SK-N-SH (cell line): ENCODE data around the gene CERS6. TPM values are rescaled to one million over a fixed set of nuclear protein-coding genes. Genes with fewer than 3 reads are reported as not detected.

ENCODE experiments used
- EP300 ChIP-seq, 2 experiments: IDR thresholded peaks; 2 replicates each; pipeline versions ENCODE4 v1.4.0 to v1.6.1; 2012; ENCODE audit warnings: borderline replicate concordance in 1 of 2, low read depth in 1 of 2, low read length in 1 of 2
- EZH2phosphoT487 ChIP-seq: fragments of 200-600 bp; sonication (generic); IDR thresholded peaks from 2 replicates; pipeline ENCODE4 v1.6.1; 2017; ENCODE audit warnings: low read depth, mixed run types, mild to moderate bottlenecking, antibody characterized with exemption, moderate library complexity, borderline replicate concordance
- FOSL2 ChIP-seq: IDR thresholded peaks from 2 replicates; pipeline ENCODE4 v1.4.0; 2012; ENCODE audit warnings: low read depth, mild to moderate bottlenecking, moderate library complexity, borderline replicate concordance
- FOXJ3 ChIP-seq: sonication (generic); formaldehyde crosslinking; IDR thresholded peaks from 2 replicates; pipeline ENCODE4 v1.5.1; 2020; ENCODE audit warnings: mild to moderate bottlenecking, missing genetic modification reagents
- FOXM1 ChIP-seq: IDR thresholded peaks from 2 replicates; pipeline ENCODE4 v1.4.0; 2012; ENCODE audit warnings: low read depth, mild to moderate bottlenecking
- GABPA ChIP-seq: IDR thresholded peaks from 2 replicates; pipeline ENCODE4 v1.4.0; 2012; ENCODE audit warnings: low read depth, mild to moderate bottlenecking
- GATA2 ChIP-seq: sonication (generic); formaldehyde crosslinking; IDR thresholded peaks from 2 replicates; pipeline ENCODE4 v1.5.0; 2020; ENCODE audit warnings: mild to moderate bottlenecking, missing genetic modification reagents
- IRF3 ChIP-seq: fragments of 150-350 bp; IDR thresholded peaks from 2 replicates; pipeline ENCODE4 v1.6.1; 2016; ENCODE audit warnings: mild to moderate bottlenecking, low read depth, low read length
- MEF2A ChIP-seq: IDR thresholded peaks from 2 replicates; pipeline ENCODE4 v1.4.0; 2012; ENCODE audit warnings: low read depth, borderline replicate concordance
- MXI1 ChIP-seq: IDR thresholded peaks from 2 replicates; pipeline ENCODE4 v1.6.1; 2012; ENCODE audit warnings: mild to moderate bottlenecking, low read depth, low read length, improper control_type of control experiment
- NRF1 ChIP-seq: IDR thresholded peaks from 2 replicates; pipeline ENCODE4 v1.6.1; 2012; ENCODE audit warnings: low read depth, mild to moderate bottlenecking, low read length
- POLR2AphosphoS5 ChIP-seq: IDR thresholded peaks from 2 replicates; pipeline ENCODE4 v1.6.1; 2012; ENCODE audit warnings: low read depth, low read length
- RAD21 ChIP-seq: IDR thresholded peaks from 2 replicates; pipeline ENCODE4 v1.6.1; 2012; ENCODE audit warnings: mild to moderate bottlenecking, low read length
- RCOR1 ChIP-seq: fragments of 150-350 bp; IDR thresholded peaks from 2 replicates; pipeline ENCODE4 v1.6.1; 2017; ENCODE audit warnings: antibody characterized with exemption, low read length
- REST ChIP-seq: IDR thresholded peaks from 2 replicates; pipeline ENCODE4 v1.6.1; 2012; ENCODE audit warnings: mild to moderate bottlenecking, low read depth, low read length, moderate library complexity
- RFX5 ChIP-seq: IDR thresholded peaks from 2 replicates; pipeline ENCODE4 v1.6.1; 2012; ENCODE audit warnings: mild to moderate bottlenecking, improper control_type of control experiment, low read length
- RXRA ChIP-seq: IDR thresholded peaks from 2 replicates; pipeline ENCODE4 v1.4.0; 2012; ENCODE audit warnings: low read depth, mild to moderate bottlenecking, borderline replicate concordance
- SIN3A ChIP-seq: IDR thresholded peaks from 2 replicates; pipeline ENCODE4 v1.6.1; 2012; ENCODE audit warnings: low read depth, mild to moderate bottlenecking, low read length, moderate library complexity, borderline replicate concordance
- SMC3 ChIP-seq: IDR thresholded peaks from 2 replicates; pipeline ENCODE4 v1.6.1; 2012; ENCODE audit warnings: low read depth, low read length, improper control_type of control experiment
- TAF1 ChIP-seq: IDR thresholded peaks from 2 replicates; pipeline ENCODE4 v1.6.1; 2012; ENCODE audit warnings: low read depth, mild to moderate bottlenecking, low read length, moderate library complexity, borderline replicate concordance
- TCF12 ChIP-seq: IDR thresholded peaks from 2 replicates; pipeline ENCODE4 v1.4.0; 2012
- TEAD4 ChIP-seq: IDR thresholded peaks from 2 replicates; pipeline ENCODE4 v1.4.0; 2012; ENCODE audit warnings: mild to moderate bottlenecking, borderline replicate concordance; ENCODE audit not compliant: insufficient read depth
- USF2 ChIP-seq: fragments of 150-350 bp; IDR thresholded peaks from 2 replicates; pipeline ENCODE4 v1.6.1; 2017; ENCODE audit warnings: antibody characterized with exemption, low read length, low read depth, borderline replicate concordance
- YY1 ChIP-seq: IDR thresholded peaks from 2 replicates; pipeline ENCODE4 v1.4.0; 2012; ENCODE audit warnings: low read depth, mild to moderate bottlenecking
- ZBTB33 ChIP-seq: IDR thresholded peaks from 2 replicates; pipeline ENCODE4 v1.4.0; 2012; ENCODE audit warnings: low read depth, borderline replicate concordance
- polyA plus RNA-seq, 3 experiments: library from polyadenylated mRNA; depleted of rRNA; stranded (reverse); fragments of >200 nt; gene quantifications; 2 replicates each; pipeline ENCODE4 v1.2.3, GENCODE V29; 2012

The CERS6 gene
- polyA plus RNA-seq, 1 of the 3 experiments (the other 2 are of a cell fraction), result 1.8 TPM

- no peak for TF ChIP-seq ZBTB33
- TF ChIP-seq USF2, result no peak
- no peak for TF ChIP-seq SMC3
- 0 out of 2 replicates have a peak, but pooled peaks have one; percentile 37 for TF ChIP-seq FOXJ3 (CRISPR knock-in tag)
- TF ChIP-seq FOSL2, result no peak
- TF ChIP-seq TAF1, result no peak
- peak; percentile 26; the same call in 1 of the 2 replicates for TF ChIP-seq RAD21
- TF ChIP-seq TEAD4, result no peak
- peak; percentile 72; the same call in 1 of the 2 replicates for TF ChIP-seq RCOR1
- TF ChIP-seq POLR2AphosphoS5, result no peak
- TF ChIP-seq FOXM1, result no peak
- TF ChIP-seq SIN3A, result no peak
- no peak for TF ChIP-seq IRF3
- TF ChIP-seq EZH2phosphoT487, result no peak
- TF ChIP-seq MXI1, result peak; percentile 81
- TF ChIP-seq YY1, result no peak
- TF ChIP-seq MEF2A, result no peak
- TF ChIP-seq RXRA, result no peak
- no peak for TF ChIP-seq RFX5
- peak; percentile 87 for TF ChIP-seq GATA2 (CRISPR knock-in tag)
- peak in 1 of 2 experiments; percentile 52; a peak in 2 of 4 replicates for TF ChIP-seq EP300 (IDR thresholded peaks at IDR 0.05; ENCODE audit: borderline replicate concordance in 1 of 2, low read depth in 1 of 2, low read length in 1 of 2)
- 0 out of 2 replicates have a peak, but pooled peaks have one; percentile 29 for TF ChIP-seq TCF12
- no peak for TF ChIP-seq GABPA
- no peak for TF ChIP-seq REST
- TF ChIP-seq NRF1, result no peak
Measured at GRCh38 chr2:168632709-168633121, 176.6 kb downstream of the CERS6 start (continued).
